Limb (tissue), 2 donors: ENCODE measurements around the gene STK40.
A peak's percentile ranks its signal among the peaks of the same experiment; 100 is the strongest.

Experiments used
- DNase-seq, 2 donors: peaks; one replicate each; pipeline ENCODE4 v3.0.0-alpha.2; 2016; ENCODE audit errors: extremely low spot score in 2 of 2

The STK40 gene

GRCh38 chr1:36344395-36344680 is 41.4 kb downstream of the STK40 start:
- no peak for DNase-seq

DNA sequence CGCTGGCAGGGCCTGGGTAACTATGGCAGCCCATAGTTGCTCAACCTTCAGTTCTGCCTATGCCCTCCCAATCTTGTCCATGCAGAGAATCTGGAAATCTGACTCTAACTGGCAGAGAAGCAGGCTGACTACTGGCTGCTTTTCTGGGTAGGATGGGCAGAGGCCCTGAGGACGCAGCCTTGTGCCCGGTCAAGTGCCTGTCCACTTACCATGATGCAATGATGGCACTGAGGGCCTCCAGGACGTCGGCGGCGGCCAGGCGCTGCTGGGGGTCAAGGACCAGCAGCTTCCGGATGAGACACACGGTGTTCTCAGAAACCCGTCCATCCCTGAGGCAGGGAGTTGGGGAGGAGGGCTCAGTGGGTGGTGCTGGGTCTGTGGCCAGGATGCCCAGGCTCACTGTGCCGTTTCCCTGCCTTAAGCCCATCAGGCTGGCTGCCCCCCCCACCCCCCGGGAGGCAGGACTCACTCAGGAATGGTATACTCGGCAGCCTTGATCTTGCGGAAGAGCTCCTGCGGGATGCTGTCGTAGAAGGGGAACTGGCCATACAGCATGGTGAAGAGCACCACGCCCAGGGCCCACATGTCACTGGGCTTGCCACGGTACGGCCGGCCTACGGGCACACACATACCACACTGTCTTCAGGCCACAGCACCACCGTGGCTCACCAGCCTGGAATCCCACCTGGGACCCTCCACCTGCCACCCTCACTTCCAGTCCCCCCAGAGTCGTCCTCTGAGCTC is 41.9 kb downstream of the STK40 start:
- no peak for DNase-seq

DNA sequence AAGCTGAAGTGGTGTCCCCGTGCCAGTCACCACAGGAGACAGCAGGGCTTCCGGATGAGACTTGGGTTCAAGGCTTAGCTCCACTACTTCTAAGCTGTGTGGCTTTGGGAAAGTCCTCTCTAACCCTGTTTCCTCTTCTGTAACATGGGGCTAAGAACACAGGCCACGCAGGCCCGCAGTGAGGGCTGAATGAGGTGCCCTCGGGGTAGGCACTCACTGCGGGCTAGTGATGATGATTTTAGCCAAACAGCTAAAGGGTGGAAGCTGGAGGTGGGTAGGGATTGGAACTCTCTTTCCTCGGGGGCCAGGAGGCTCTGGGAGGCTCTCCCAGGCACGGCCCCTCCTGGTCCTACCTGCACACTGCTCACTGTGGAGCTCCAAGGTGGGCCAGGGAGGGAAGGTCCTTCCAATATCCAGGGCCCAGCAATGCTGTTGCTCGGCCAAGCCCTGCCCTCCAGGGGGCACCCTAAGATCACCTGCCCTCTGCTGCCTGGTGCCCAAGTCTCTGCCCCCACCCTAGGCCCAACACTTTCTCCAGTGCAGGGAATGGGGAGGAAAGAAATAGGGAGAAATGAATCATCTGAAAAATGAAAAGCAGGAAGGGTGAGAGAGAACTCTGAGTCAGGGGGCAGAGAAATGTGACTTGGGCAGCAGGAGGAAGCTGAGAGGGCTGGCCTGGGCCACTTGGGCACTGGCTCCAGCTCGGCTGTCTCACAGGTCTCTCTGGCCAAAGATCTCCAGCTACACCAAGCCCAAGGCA is 43.1 kb downstream of the STK40 start:
- no peak for DNase-seq

- no peak for DNase-seq
Observed at GRCh38 chr1:36341626-36342320, 44.0 kb downstream of the STK40 start.

DNA sequence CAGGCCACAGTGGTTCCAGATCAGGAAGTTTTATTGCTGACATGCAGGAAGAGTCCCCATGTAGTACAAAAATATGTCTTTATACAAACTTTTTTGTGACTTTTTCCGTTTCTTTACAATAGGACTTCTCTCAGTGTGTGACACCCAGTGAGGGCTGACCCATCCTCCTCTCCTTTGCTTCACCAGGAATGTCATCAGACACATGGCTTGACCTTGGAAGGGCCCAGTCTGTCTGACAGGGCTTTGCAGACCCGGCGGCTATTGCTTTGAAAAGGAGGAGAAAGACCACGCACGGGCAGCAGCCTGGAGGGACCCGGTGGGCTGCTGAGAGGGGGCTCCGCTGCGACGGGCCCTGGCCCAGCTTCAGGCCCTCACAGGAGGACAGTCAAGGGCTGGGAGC is 46.1 kb downstream of the STK40 start:
- DNase-seq, result no peak

GRCh38 chr1:36339215-36339614 is 46.5 kb downstream of the STK40 start:
- DNase-seq, result no peak

- DNase-seq, result no peak
Observed at GRCh38 chr1:36337830-36338229, 47.9 kb downstream of the STK40 start.

- DNase-seq, result no peak
Observed at GRCh38 chr1:36330940-36331339, 54.8 kb downstream of the STK40 start.

GRCh38 chr1:36329817-36330216 is 55.9 kb downstream of the STK40 start:
- no peak for DNase-seq

DNA sequence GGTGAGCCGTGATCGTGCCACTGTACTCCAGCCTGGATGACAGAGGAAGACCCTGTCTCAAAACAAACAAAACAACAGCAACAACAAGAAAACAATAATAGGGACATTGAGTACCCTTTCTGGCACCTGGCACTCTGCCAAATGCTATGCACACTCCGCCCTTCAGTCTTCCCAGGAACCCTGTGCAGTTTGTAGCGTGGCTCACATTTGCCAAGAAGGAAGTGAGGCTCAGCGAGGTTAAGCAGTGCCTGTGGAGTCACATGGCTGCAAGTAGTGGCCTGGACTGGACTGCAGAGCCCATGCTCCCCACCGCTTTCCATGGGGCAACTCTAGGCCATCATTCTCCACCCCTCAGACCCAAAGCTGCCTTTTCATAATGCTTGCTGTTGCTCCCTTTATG is 57.0 kb downstream of the STK40 start:
- DNase-seq, result peak in 1 of 2 donors; percentile 21

- DNase-seq, result no peak
Observed at GRCh38 chr1:36328088-36328480, 57.6 kb downstream of the STK40 start.

DNA sequence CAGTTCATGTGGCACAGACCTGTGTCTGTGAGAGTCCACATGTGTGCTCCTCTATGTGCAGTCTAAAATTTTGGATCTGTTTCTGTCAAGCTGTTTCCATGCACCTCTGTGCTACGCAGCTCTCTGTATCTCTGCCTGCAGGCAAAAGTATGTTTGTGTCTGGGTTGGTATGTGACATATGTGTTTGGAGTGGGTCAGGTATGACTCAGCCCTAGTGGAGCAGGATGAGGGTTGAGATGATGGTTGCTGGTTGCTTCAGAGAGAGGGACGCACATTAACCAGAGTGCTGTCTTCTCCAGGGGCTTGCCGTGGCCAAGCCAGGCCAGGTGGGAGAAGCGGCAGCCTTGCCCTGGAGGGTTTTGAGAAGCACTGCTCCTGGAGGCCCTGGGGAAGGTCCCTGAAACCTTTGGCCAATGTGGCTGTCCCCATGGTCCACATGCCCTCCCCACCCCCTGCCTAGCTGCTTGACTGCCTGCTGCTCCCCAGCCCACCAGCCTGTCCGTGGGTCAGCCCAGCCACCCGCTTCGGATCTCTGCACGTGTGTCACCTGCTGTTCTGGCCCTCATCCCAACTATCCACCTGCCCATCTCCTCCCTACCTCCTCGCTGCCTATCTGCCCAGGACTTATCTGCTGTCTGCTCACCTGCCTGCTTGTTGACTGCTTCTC is 58.2 kb downstream of the STK40 start:
- DNase-seq, result no peak

GRCh38 chr1:36326499-36326898 is 59.2 kb downstream of the STK40 start:
- DNase-seq, result no peak

- no peak for DNase-seq
Observed at GRCh38 chr1:36324353-36324703, 61.4 kb downstream of the STK40 start.

DNA sequence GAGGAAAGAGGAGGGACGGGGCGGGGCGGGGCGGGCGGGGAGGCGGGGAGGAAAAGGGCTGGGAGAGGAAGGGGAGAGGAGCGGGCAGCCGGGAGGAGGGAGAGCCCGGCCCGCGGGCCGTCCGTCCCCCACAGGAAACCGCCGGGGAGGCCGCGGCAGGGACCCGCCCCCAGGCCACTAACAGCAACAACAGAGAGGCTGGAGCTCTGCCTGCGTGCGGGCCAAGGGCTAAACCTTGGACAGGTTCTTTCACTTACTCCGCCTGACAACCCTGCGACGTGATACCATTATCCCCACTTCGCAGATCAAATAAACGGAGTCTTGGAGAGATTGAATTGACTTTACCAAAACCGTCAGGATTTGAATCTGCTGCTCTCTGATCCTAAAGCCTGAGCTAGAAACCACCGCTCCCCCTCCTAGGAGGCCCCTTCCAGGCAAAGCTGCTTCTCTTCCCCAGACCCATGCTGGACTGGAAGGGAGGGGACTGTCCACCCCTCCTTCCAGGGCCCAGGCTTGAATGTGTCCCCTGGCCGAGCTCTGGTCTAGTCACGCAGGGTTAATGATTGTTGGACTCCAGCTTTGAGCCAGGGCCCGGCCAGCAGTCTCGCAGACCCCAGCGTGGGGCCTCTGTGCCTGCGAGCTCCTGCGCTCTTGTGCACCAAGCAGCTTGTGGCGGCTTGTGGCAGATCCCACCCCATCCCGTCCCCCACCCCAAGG is 61.9 kb downstream of the STK40 start, which contains the start of gene EVA1B:
Gene EVA1B (minus strand): TSS at position 10 of the 717 bp plus-strand sequence. CDS start 608 bp downstream, outside the sequence.
- peak; percentile 86 to 88 for DNase-seq

GRCh38 chr1:36322786-36323635 is 62.7 kb downstream of the STK40 start:
- peak; percentile 25 to 78 for DNase-seq

GRCh38 chr1:36322041-36322785 is 63.5 kb downstream of the STK40 start:
- DNase-seq, result peak in 1 of 2 donors; percentile 56

DNA sequence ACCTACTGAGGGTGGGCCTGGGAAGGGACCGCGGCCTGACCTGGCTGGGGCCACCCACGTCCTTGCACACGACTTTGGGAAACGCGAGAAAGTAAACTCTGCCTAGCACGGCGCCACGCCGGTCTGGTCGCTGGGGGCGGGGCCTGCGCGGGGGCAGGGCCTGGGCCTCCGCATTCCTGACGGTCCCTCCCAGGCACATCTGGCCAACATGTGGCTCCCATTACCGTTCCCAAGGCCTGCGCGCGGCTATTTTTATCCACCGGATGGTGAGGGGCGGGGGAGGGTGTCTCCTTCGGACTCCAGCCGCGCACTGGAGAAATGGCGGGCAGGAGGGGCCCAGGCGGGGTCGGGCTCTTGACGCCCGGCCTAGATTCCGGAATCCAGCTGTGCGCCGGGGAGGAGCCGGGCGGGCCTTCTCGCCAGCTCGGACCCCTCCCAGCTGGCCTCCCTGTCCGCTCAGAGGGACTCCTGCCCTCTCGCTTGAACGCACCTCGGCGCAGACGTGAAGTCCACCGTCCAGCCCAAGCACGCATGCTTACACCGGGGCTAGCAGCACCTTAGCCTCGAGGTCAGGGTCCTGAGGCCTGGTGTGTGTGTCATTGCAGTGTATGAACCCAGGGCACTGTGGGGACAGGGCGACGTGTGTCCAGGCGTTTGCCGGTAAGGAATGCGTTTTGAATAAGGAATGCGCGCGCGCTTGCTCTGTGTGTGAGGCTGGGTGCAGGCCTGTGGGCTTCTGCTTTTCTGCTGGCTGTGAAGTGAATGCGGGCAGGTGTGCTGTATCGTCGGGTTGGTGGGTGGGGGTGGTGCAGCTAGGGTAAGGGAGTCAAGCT is 64.4 kb downstream of the STK40 start:
- DNase-seq, result peak; percentile 93

GRCh38 chr1:36320767-36321118 is 65.0 kb downstream of the STK40 start:
- no peak for DNase-seq
